ENCODE results near the gene AHI1. TPM values are rescaled to one million over a fixed set of nuclear protein-coding genes. Genes with fewer than 3 reads are reported as not detected.
"Not testable (repeated sequence)": the region's sequence is repeated elsewhere in the genome, so short reads cannot be mapped to it uniquely, and the experiment has no call there.

AHI1 gene
- total RNA-seq, 1 donor from 2014 or later = 13.3 TPM

GRCh38 chr6:135256866-135257265 is 240.7 kb downstream of the AHI1 start:
- intact Hi-C loops (cut with DNase I) = no loop called here
- no peak for DNase-seq (ENCODE audit: low spot score)

GRCh38 chr6:135254471-135254870 is 243.1 kb downstream of the AHI1 start:
- intact Hi-C loops (cut with DNase I) = no loop called here
- DNase-seq (ENCODE audit: low spot score) = no peak

- intact Hi-C loops (cut with DNase I) = no loop called here
- DNase-seq (ENCODE audit: low spot score) = no peak
These were observed 245.8 kb downstream of the AHI1 start for GRCh38 chr6:135251498-135252441.

- intact Hi-C loops (cut with DNase I) = no loop called here
- DNase-seq (ENCODE audit: low spot score) = no peak
These were observed 246.6 kb downstream of the AHI1 start for GRCh38 chr6:135250751-135251497.

GRCh38 chr6:135250234-135250633 is 247.3 kb downstream of the AHI1 start:
- intact Hi-C loops (cut with DNase I) = no loop called here
- DNase-seq (ENCODE audit: low spot score) = no peak

GRCh38 chr6:135246412-135247012 is 251.0 kb downstream of the AHI1 start:
- intact Hi-C loops (cut with DNase I); DNase-seq (ENCODE audit: low spot score): not testable (repeated sequence)

GRCh38 chr6:135244805-135245204 is 252.7 kb downstream of the AHI1 start:
- intact Hi-C loops (cut with DNase I) = no loop called here
- no peak for DNase-seq (ENCODE audit: low spot score)

GRCh38 chr6:135243871-135244796 is 253.4 kb downstream of the AHI1 start:
- no peak for DNase-seq (ENCODE audit: low spot score)
- intact Hi-C loops (cut with DNase I) = no loop called here

GRCh38 chr6:135240711-135241110 is 256.8 kb downstream of the AHI1 start:
- intact Hi-C loops (cut with DNase I) = no loop called here

GRCh38 chr6:135236732-135237131 is 260.8 kb downstream of the AHI1 start:
- DNase-seq (ENCODE audit: low spot score) = no peak
- intact Hi-C loops (cut with DNase I) = no loop called here

More at GRCh38 chr6:135240711-135241110, 256.8 kb downstream of the AHI1 start:
- no peak for DNase-seq (ENCODE audit: low spot score)

GRCh38 chr6:135236319-135236718 is 261.2 kb downstream of the AHI1 start:
- intact Hi-C loops (cut with DNase I) = no loop called here
- no peak for DNase-seq (ENCODE audit: low spot score)

- no peak for DNase-seq (ENCODE audit: low spot score)
- intact Hi-C loops (cut with DNase I) = no loop called here
These were observed 261.8 kb downstream of the AHI1 start for GRCh38 chr6:135235716-135236115.

GRCh38 chr6:135234492-135234780 is 263.1 kb downstream of the AHI1 start:
- DNase-seq (ENCODE audit: low spot score) = no peak
- intact Hi-C loops (cut with DNase I) = no loop called here

GRCh38 chr6:135233686-135234491 is 263.7 kb downstream of the AHI1 start:
- intact Hi-C loops (cut with DNase I) = no loop called here
- no peak for DNase-seq (ENCODE audit: low spot score)

Small RNAs within 50 kb of the gene (microRNA-seq; reads per million reads assigned to microRNA genes)
- not detected for gene MIR548A2
